Gastrocnemius medialis (tissue), 4 donors: ENCODE measurements around the gene CTIF.

Source experiments
- POLR2A ChIP-seq, 2 donors: fragments of 450-650 bp; IDR thresholded peaks; one replicate each; pipeline ENCODE4 v1.6.1; 2017; ENCODE audit warnings: antibody characterized with exemption in 2 of 2, mild to moderate bottlenecking in 2 of 2, moderate library complexity in 2 of 2
- TF ChIP-seq, protein P1 (sequence below), 5 experiments: fragments of 450-650 bp in 3 of 5; fragments of 200-600 bp in 2 of 5; sonication (generic) in 2 of 5; IDR thresholded peaks in 4 of 5; conservative IDR thresholded peaks in 1 of 5; 1 replicate in 4 of 5; 2 replicates in 1 of 5; pipeline ENCODE4 v1.5.1; 2016 to 2019; ENCODE audit warnings: antibody characterized with exemption in 5 of 5, mild to moderate bottlenecking in 3 of 5, moderate library complexity in 3 of 5

DNA sequence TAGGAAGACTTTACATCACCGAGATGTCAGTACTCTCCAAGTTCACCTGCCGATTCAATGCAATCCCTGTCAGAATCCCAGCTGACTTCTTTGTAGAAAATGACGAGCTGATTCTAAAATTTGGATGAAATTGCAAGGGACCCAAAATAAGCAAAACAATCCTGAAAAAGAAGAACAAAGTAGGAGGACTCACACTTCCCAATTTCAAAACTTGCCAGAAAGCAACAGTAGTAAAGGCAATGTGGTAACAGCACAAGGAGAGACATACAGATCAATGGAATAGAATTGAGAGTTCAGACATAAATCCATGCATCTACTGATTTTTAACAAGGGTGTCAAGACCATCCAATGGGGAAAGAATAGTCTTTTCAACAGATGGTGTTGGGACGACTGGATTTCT, 359.7 kb downstream of the CTIF start:
- no peak for TF ChIP-seq POLR2A (IDR thresholded peaks at IDR 0.05)
- TF ChIP-seq, protein P1, sequence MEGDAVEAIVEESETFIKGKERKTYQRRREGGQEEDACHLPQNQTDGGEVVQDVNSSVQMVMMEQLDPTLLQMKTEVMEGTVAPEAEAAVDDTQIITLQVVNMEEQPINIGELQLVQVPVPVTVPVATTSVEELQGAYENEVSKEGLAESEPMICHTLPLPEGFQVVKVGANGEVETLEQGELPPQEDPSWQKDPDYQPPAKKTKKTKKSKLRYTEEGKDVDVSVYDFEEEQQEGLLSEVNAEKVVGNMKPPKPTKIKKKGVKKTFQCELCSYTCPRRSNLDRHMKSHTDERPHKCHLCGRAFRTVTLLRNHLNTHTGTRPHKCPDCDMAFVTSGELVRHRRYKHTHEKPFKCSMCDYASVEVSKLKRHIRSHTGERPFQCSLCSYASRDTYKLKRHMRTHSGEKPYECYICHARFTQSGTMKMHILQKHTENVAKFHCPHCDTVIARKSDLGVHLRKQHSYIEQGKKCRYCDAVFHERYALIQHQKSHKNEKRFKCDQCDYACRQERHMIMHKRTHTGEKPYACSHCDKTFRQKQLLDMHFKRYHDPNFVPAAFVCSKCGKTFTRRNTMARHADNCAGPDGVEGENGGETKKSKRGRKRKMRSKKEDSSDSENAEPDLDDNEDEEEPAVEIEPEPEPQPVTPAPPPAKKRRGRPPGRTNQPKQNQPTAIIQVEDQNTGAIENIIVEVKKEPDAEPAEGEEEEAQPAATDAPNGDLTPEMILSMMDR (IDR thresholded peaks at IDR 0.05 in 4 of 5, conservative IDR thresholded peaks at IDR 0.05 in 1 of 5) = no peak
